ENCODE measurements around the gene NUDT16. TPM values are rescaled to one million over a fixed set of nuclear protein-coding genes. Genes with fewer than 3 reads are reported as not detected.
A peak's percentile ranks its signal among the peaks of the same experiment; 100 is the strongest.

NUDT16 gene
- polyA plus RNA-seq, 1 donor (not counting 4 experiments of a cell fraction or from before 2014, with no cell fraction given), result 6.9 TPM

DNA sequence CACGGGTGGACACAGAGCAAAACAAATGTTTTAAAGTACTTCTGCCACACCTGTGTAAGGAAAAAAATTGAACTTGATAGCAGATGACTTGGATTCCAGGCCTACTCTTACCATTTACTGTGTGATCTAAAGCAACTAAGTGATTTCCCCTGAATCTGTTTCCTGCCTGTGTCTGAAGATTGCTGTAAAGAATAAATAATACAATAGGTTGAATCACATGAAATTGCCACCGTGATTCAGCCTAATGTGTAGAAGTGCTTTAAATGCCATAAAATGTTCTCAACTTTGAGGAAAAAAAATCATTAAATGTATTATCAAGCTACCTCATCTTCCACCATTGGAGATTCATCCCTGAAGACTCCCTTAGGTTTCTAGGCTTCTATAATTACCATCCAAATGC lies 27.6 kb upstream of the NUDT16 start:
- H3K9ac ChIP-seq (ENCODE audit: control insufficient read depth, extremely low read depth, insufficient read depth, low read length), result no peak overlapping the region
- H3K4me1 ChIP-seq (ENCODE audit: control insufficient read depth, extremely low read depth, insufficient read depth, low read length), result peaks cover 22% of the 10 kb centered on the region
- H2AFZ ChIP-seq (ENCODE audit: control insufficient read depth, low read length), result no peak overlapping the region
- no peaks in the 10 kb centered on the region for H3K36me3 ChIP-seq (ENCODE audit: control insufficient read depth in 2 of 2, extremely low read depth in 1 of 2, insufficient read depth in 2 of 2, low read length in 2 of 2)
- no peak overlapping the region for H3K4me2 ChIP-seq (ENCODE audit: control insufficient read depth, extremely low read depth, insufficient read depth, low read depth, low read length)
- DNase-seq (ENCODE audit: low read depth, low spot score) (no peak), FAIRE-seq (no peak)
- H3K27ac ChIP-seq (ENCODE audit: control insufficient read depth, insufficient read depth, low read length), result no peak overlapping the region
- H3K79me2 ChIP-seq (ENCODE audit: control insufficient read depth, insufficient read depth, low read length), result no peaks in the 10 kb centered on the region
- H3K27me3 ChIP-seq (ENCODE audit: control insufficient read depth, extremely low read depth, insufficient read depth, low read length), result no peaks in the 10 kb centered on the region
- H3K9me1 ChIP-seq (ENCODE audit: control insufficient read depth, extremely low read depth, insufficient read depth, low read length), result no peaks in the 10 kb centered on the region
- H3K9me3 ChIP-seq (ENCODE audit: control insufficient read depth, low read depth, low read length), result no peaks in the 10 kb centered on the region
- TF ChIP-seq, protein P1, sequence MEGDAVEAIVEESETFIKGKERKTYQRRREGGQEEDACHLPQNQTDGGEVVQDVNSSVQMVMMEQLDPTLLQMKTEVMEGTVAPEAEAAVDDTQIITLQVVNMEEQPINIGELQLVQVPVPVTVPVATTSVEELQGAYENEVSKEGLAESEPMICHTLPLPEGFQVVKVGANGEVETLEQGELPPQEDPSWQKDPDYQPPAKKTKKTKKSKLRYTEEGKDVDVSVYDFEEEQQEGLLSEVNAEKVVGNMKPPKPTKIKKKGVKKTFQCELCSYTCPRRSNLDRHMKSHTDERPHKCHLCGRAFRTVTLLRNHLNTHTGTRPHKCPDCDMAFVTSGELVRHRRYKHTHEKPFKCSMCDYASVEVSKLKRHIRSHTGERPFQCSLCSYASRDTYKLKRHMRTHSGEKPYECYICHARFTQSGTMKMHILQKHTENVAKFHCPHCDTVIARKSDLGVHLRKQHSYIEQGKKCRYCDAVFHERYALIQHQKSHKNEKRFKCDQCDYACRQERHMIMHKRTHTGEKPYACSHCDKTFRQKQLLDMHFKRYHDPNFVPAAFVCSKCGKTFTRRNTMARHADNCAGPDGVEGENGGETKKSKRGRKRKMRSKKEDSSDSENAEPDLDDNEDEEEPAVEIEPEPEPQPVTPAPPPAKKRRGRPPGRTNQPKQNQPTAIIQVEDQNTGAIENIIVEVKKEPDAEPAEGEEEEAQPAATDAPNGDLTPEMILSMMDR (optimal IDR thresholded peaks at IDR 0.05 in 1 of 3, IDR thresholded peaks at IDR 0.05 in 1 of 3, conservative IDR thresholded peaks at IDR 0.05 in 1 of 3; ENCODE audit: extremely low read depth in 1 of 3, insufficient read depth in 2 of 3, low read length in 3 of 3), result no peak
- no peak for TF ChIP-seq EZH2 (IDR thresholded peaks at IDR 0.05; ENCODE audit: low read length)
- H3K4me3 ChIP-seq (ENCODE audit: control insufficient read depth in 2 of 3, extremely low read depth in 1 of 3, insufficient read depth in 2 of 3, low read depth in 1 of 3, low read length in 3 of 3), result no peak overlapping the region
- H4K20me1 ChIP-seq (ENCODE audit: control insufficient read depth, extremely low read depth, insufficient read depth, low read length), result no peaks in the 10 kb centered on the region
- dilution Hi-C loops (cut with MboI; ENCODE audit: extremely low pct_ligation_motif_present, low sequenced_read_pairs), result no loop called here

DNA sequence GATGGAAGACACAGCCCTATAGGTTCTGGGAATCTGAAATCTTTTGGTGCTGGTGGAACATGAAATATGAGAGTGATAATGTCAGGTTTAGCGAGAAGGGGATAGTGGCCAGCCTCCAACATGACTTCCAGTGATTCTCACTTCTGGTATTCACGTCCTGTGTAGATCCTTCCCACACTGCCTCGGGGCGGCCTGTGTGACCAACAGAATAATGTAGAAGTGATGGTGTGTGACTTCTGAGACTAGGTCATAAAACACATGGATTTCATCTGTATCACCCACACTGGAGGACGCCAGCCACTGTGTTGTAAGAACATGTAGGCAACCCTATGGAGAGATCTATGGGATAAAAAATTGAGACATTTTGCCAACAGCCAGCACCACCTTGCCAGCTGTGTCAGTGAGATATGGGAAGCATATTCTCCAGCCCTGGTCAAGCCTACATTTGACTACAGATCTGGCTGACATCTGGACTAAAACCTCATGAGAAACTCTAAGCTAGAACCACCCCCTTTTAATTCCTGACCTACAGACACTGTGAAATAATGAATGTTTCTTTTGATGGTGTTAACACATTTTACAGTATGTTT lies 25.5 kb upstream of the NUDT16 start:
- no peaks in the 10 kb centered on the region for H3K9me1 ChIP-seq (ENCODE audit: control insufficient read depth, extremely low read depth, insufficient read depth, low read length)
- no peak overlapping the region for H3K27ac ChIP-seq (ENCODE audit: control insufficient read depth, insufficient read depth, low read length)
- H3K4me1 ChIP-seq (ENCODE audit: control insufficient read depth, extremely low read depth, insufficient read depth, low read length), result peaks cover 4% of the 10 kb centered on the region
- H3K4me3 ChIP-seq (ENCODE audit: control insufficient read depth in 2 of 3, extremely low read depth in 1 of 3, insufficient read depth in 2 of 3, low read depth in 1 of 3, low read length in 3 of 3), result no peak overlapping the region
- H3K9ac ChIP-seq (ENCODE audit: control insufficient read depth, extremely low read depth, insufficient read depth, low read length), result no peak overlapping the region
- H2AFZ ChIP-seq (ENCODE audit: control insufficient read depth, low read length), result no peak overlapping the region
- dilution Hi-C loops (cut with MboI; ENCODE audit: extremely low pct_ligation_motif_present, low sequenced_read_pairs), result no loop called here
- H3K27me3 ChIP-seq (ENCODE audit: control insufficient read depth, extremely low read depth, insufficient read depth, low read length), result no peaks in the 10 kb centered on the region
- no peaks in the 10 kb centered on the region for H3K9me3 ChIP-seq (ENCODE audit: control insufficient read depth, low read depth, low read length)
- H4K20me1 ChIP-seq (ENCODE audit: control insufficient read depth, extremely low read depth, insufficient read depth, low read length), result no peaks in the 10 kb centered on the region
- no peak for TF ChIP-seq EZH2 (IDR thresholded peaks at IDR 0.05; ENCODE audit: low read length)
- TF ChIP-seq, protein P1 (optimal IDR thresholded peaks at IDR 0.05 in 1 of 3, IDR thresholded peaks at IDR 0.05 in 1 of 3, conservative IDR thresholded peaks at IDR 0.05 in 1 of 3; ENCODE audit: extremely low read depth in 1 of 3, insufficient read depth in 2 of 3, low read length in 3 of 3), result no peak
- DNase-seq (ENCODE audit: low read depth, low spot score) (no peak), FAIRE-seq (peak; percentile 26)
- H3K79me2 ChIP-seq (ENCODE audit: control insufficient read depth, insufficient read depth, low read length), result no peaks in the 10 kb centered on the region
- H3K4me2 ChIP-seq (ENCODE audit: control insufficient read depth, extremely low read depth, insufficient read depth, low read depth, low read length), result no peak overlapping the region
- no peaks in the 10 kb centered on the region for H3K36me3 ChIP-seq (ENCODE audit: control insufficient read depth in 2 of 2, extremely low read depth in 1 of 2, insufficient read depth in 2 of 2, low read length in 2 of 2)
